Loucy (cell line): ENCODE measurements around the gene ENOX1.

Experiments used
- EZH2phosphoT487 ChIP-seq: fragments of 200-600 bp; IDR thresholded peaks from 2 replicates; pipeline ENCODE4 v1.6.1; 2018; ENCODE audit warnings: antibody characterized with exemption, mild to moderate bottlenecking, moderate library complexity, borderline replicate concordance
- TF ChIP-seq, protein P1 (sequence below): fragments of 200-600 bp; sonication (generic); conservative IDR thresholded peaks from 2 replicates; pipeline ENCODE4 v1.5.1; 2014; ENCODE audit warnings: mild to moderate bottlenecking, antibody characterized with exemption, low read length

DNA sequence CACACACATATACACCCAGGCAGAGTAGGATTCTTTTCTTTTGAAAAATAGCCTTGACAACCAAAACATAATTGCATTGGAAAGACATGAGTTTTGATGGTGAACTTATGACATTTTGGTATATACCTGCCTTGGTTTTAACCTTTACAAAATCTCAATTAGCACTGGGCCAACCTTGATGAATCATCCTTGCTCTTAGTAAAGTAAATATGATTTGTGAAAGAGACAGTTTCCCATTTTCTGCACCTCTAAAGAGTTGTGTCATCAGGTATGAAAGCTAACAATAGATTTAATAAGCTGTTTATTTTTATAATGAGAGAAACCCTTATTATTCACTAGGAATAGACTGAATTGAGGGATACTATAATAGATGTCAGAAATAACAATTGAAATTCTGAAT lies 15.7 kb upstream of the ENOX1 start:
- TF ChIP-seq, protein P1, sequence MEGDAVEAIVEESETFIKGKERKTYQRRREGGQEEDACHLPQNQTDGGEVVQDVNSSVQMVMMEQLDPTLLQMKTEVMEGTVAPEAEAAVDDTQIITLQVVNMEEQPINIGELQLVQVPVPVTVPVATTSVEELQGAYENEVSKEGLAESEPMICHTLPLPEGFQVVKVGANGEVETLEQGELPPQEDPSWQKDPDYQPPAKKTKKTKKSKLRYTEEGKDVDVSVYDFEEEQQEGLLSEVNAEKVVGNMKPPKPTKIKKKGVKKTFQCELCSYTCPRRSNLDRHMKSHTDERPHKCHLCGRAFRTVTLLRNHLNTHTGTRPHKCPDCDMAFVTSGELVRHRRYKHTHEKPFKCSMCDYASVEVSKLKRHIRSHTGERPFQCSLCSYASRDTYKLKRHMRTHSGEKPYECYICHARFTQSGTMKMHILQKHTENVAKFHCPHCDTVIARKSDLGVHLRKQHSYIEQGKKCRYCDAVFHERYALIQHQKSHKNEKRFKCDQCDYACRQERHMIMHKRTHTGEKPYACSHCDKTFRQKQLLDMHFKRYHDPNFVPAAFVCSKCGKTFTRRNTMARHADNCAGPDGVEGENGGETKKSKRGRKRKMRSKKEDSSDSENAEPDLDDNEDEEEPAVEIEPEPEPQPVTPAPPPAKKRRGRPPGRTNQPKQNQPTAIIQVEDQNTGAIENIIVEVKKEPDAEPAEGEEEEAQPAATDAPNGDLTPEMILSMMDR, result no peak
- no peak for TF ChIP-seq EZH2phosphoT487
